ENCODE measurements around the gene NTHL1.

DNA sequence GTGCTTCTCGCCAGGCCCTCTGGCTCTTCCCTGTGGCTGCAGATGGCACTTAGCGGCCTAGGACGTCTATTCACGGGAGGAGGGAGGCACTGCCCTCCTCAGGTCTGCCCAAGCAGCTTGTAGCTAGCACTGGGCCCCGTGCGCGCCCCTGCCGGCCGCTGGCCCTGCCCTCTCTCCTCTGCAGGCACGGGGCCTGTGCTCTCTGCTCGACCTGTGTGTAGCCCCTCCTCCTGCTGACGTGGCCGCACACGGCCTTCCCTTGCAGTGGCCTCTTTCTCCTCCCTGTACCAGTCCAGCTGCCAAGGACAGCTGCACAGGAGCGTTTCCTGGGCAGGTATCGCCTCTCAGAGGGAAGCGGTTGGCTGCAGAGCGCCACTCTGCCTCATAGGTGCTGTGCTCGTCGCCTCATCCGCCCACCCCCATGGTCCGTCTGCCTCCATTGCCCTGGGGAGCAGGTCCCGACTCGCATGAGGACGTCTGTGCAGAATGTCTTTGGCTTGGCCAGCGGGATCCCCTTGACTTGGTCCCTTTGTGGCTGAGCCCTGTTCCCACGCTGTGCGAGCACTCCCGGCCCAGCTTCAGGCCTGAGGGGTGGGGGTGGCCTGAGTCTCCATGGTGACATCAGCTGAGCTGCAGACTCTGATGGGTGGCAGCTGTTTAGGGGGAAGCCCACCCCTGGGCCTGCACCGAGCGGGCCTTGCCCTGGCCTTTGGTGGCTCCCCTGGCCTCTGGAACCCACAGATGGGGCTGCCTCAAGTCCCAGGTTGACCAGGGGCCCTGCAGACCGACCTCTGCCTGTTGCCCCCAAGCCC is 34.7 kb upstream of the NTHL1 start:
- TF ChIP-seq POLR2A (IDR thresholded peaks at IDR 0.05; ENCODE audit: low read depth, low read length): no peak
- no peak for TF ChIP-seq CTCF (IDR thresholded peaks at IDR 0.05; ENCODE audit: extremely low read depth in 1 of 2, insufficient read depth in 1 of 2, low read depth in 1 of 2, low read length in 2 of 2)
- TF ChIP-seq EZH2 (IDR thresholded peaks at IDR 0.05; ENCODE audit: borderline replicate concordance, low read depth, low read length, severe bottlenecking): no peak
- TF ChIP-seq POLR2AphosphoS5 (IDR thresholded peaks at IDR 0.05; ENCODE audit: insufficient read depth, low read depth, low read length): no peak
- no peak for TF ChIP-seq JUN (IDR thresholded peaks at IDR 0.05; ENCODE audit: borderline replicate concordance, insufficient read depth, insufficient read length, low read depth)
- no peak for TF ChIP-seq MYC (IDR thresholded peaks at IDR 0.05; ENCODE audit: low read depth, low read length)
- no peak for TF ChIP-seq MAX (IDR thresholded peaks at IDR 0.05; ENCODE audit: insufficient read depth, insufficient read length)
- TF ChIP-seq GATA2 (IDR thresholded peaks at IDR 0.05; ENCODE audit: insufficient read depth, insufficient read length, low read depth, low read length): no peak
- TF ChIP-seq FOS (IDR thresholded peaks at IDR 0.05; ENCODE audit: borderline replicate concordance, insufficient read depth, low read length): no peak

All from endothelial cell of umbilical vein (primary cell).